C4-2B (cell line): ENCODE results near the gene CDKAL1.

Experiments
- ZFX ChIP-seq: fragments of 450-650 bp; IDR thresholded peaks from 2 replicates; pipeline ENCODE4 v1.6.1; 2017
- TF ChIP-seq, protein P1 (sequence below): fragments of 450-650 bp; conservative IDR thresholded peaks from 2 replicates; pipeline ENCODE4 v1.5.1; 2017; ENCODE audit warnings: mild to moderate bottlenecking

DNA sequence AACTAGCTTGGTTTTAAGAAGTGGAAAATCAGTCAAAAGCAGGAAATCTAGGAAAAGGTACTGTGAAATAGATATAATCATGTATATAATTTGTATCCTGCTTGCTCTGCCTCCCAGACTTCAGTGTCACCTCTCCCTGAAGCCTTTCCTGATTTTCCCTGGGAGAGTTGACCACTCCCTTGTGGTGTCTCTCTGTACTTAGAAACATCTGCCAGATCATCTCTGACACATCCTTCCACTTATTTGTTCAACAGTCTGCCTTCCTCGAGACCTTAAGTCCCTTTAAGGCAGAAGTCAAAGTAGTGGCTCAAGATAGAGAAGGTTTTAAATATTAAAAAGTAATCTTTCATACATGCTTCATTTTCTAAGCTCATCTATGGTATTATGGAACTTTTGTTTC, 236.5 kb downstream of the CDKAL1 start:
- TF ChIP-seq, protein P1, sequence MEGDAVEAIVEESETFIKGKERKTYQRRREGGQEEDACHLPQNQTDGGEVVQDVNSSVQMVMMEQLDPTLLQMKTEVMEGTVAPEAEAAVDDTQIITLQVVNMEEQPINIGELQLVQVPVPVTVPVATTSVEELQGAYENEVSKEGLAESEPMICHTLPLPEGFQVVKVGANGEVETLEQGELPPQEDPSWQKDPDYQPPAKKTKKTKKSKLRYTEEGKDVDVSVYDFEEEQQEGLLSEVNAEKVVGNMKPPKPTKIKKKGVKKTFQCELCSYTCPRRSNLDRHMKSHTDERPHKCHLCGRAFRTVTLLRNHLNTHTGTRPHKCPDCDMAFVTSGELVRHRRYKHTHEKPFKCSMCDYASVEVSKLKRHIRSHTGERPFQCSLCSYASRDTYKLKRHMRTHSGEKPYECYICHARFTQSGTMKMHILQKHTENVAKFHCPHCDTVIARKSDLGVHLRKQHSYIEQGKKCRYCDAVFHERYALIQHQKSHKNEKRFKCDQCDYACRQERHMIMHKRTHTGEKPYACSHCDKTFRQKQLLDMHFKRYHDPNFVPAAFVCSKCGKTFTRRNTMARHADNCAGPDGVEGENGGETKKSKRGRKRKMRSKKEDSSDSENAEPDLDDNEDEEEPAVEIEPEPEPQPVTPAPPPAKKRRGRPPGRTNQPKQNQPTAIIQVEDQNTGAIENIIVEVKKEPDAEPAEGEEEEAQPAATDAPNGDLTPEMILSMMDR: no peak
- no peak for TF ChIP-seq ZFX
